GM12878 (cell line): Measurements from ENCODE around the gene WDR72. TPM values are rescaled to one million over a fixed set of nuclear protein-coding genes. Genes with fewer than 3 reads are reported as not detected.

Experiments
- ATAC-seq: fragments of 200-7000 bp; cut with Tn5 transposase; 3 replicates; pipeline ENCODE4 v1.9.1; 2020; ENCODE audit warnings: mild to moderate bottlenecking, moderate library complexity
- BruUV-seq: library from RNA; stranded (reverse); fragments of 400-500 nt; replicated peaks from 2 replicates; lab custom pipeline; 2021; lab: Mats Ljungman, UMichigan
- CTCF ChIA-PET: fragments of 300-600 bp; sonication (Branson Sonifier 250); formaldehyde crosslinking; extraction: SDS; loops from one replicate; lab custom pipeline; 2021; ENCODE audit warnings: inconsistent platforms; lab: Yijun Ruan, JAX
- POLR2A ChIA-PET: fragments of 350-600 bp; formaldehyde crosslinking; extraction: SDS; loops from one replicate; lab custom pipeline; 2021; ENCODE audit warnings: inconsistent platforms; lab: Charles Lee
- RAD21 ChIA-PET: fragments of 300-600 bp; sonication (Branson Sonifier 250); formaldehyde crosslinking; loops from one replicate; lab custom pipeline; 2023; ENCODE audit warnings: antibody characterized with exemption; ENCODE audit not compliant: unreplicated experiment; lab: Charles Lee
- SMC1A ChIA-PET: fragments of 300-600 bp; sonication (Branson Sonifier 250); formaldehyde crosslinking; loops from one replicate; lab custom pipeline; 2023; ENCODE audit not compliant: unreplicated experiment, uncharacterized antibody; lab: Charles Lee
- DNase-seq: peaks from one replicate; pipeline ENCODE4 v3.0.0-alpha.2; 2011; ENCODE audit warnings: low read depth, low spot score
- FAIRE-seq: peaks from 3 replicates; lab custom pipeline; 2011; peaks lifted over from hg19 to GRCh38; lab: Jason Lieb, UNC
- H2AFZ ChIP-seq: 2 replicates; pipeline ENCODE4 v1.6.0; 2011; ENCODE audit warnings: low read depth, low read length, control low read depth; ENCODE audit not compliant: control insufficient read depth
- H3K27ac ChIP-seq: 2 replicates; pipeline ENCODE4 v1.5.1; 2011; ENCODE audit warnings: control low read depth; ENCODE audit not compliant: control insufficient read depth, insufficient read depth
- H3K27me3 ChIP-seq, 2 experiments: replicated peaks in 1 of 2; 2 replicates each; pipeline versions ENCODE4 v1.6.0 to v1.6.1; 2011; ENCODE audit warnings: low read length in 1 of 2; ENCODE audit not compliant: control insufficient read depth in 2 of 2, insufficient read depth in 2 of 2
- H3K36me3 ChIP-seq, 2 experiments: 2 replicates each; pipeline ENCODE4 v1.5.1; 2011; ENCODE audit warnings: low read length in 1 of 2; ENCODE audit not compliant: control insufficient read depth in 2 of 2, insufficient read depth in 2 of 2
- H3K4me1 ChIP-seq: 2 replicates; pipeline ENCODE4 v1.6.1; 2011; ENCODE audit warnings: mild to moderate bottlenecking, low read length, moderate library complexity, mixed read lengths; ENCODE audit not compliant: control insufficient read depth, insufficient read depth
- H3K4me2 ChIP-seq: 2 replicates; pipeline ENCODE4 v1.6.0; 2011; ENCODE audit warnings: control low read depth; ENCODE audit not compliant: control insufficient read depth, insufficient read depth
- H3K4me3 ChIP-seq: fragments of 200-600 bp; sonication (generic); 2 replicates; pipeline ENCODE4 v1.5.1; 2016
- H3K79me2 ChIP-seq: 2 replicates; pipeline ENCODE4 v1.6.0; 2011; ENCODE audit warnings: low read length; ENCODE audit not compliant: control insufficient read depth, insufficient read depth
- H3K9ac ChIP-seq: 2 replicates; pipeline ENCODE4 v1.8.0; 2011; ENCODE audit warnings: low read length, control low read depth, mixed read lengths; ENCODE audit not compliant: control insufficient read depth, insufficient read depth
- H3K9me3 ChIP-seq: replicated peaks from 3 replicates; pipeline ENCODE4 v1.5.1; 2011; ENCODE audit warnings: mild to moderate bottlenecking, low read length; ENCODE audit not compliant: control insufficient read depth, insufficient read depth
- H4K20me1 ChIP-seq: 2 replicates; pipeline ENCODE4 v1.6.0; 2011; ENCODE audit not compliant: control insufficient read depth, insufficient read depth
- BCL11A ChIP-seq: IDR thresholded peaks from 2 replicates; pipeline ENCODE4 v1.6.1; 2011; ENCODE audit warnings: low read depth, low read length
- DPF2 ChIP-seq: fragments of 450-650 bp; IDR thresholded peaks from 2 replicates; pipeline ENCODE4 v1.6.1; 2017; ENCODE audit warnings: mild to moderate bottlenecking
- ETV6 ChIP-seq, 2 experiments: fragments of 450-650 bp in 1 of 2; IDR thresholded peaks in 1 of 2; conservative IDR thresholded peaks in 1 of 2; 2 replicates each; pipeline ENCODE4 v1.6.1; 2014; ENCODE audit warnings: antibody characterized with exemption in 1 of 2, borderline replicate concordance in 1 of 2, low read depth in 1 of 2, mild to moderate bottlenecking in 1 of 2, moderate library complexity in 1 of 2
- HCFC1 ChIP-seq: fragments of 150-350 bp; IDR thresholded peaks from 2 replicates; pipeline ENCODE4 v1.6.1; 2014; ENCODE audit warnings: low read length
- HDAC2 ChIP-seq: fragments of 200-600 bp; sonication (generic); IDR thresholded peaks from 2 replicates; pipeline ENCODE4 v1.6.1; 2017
- IRF4 ChIP-seq: IDR thresholded peaks from 2 replicates; pipeline ENCODE4 v1.6.1; 2011; ENCODE audit warnings: low read depth, low read length
- MEF2B ChIP-seq: fragments of 450-650 bp; IDR thresholded peaks from 2 replicates; pipeline ENCODE4 v1.6.1; 2018; ENCODE audit warnings: mild to moderate bottlenecking, moderate library complexity; ENCODE audit not compliant: partially characterized antibody, poor library complexity, severe bottlenecking
- NR2C1 ChIP-seq: fragments of 450-650 bp; IDR thresholded peaks from 2 replicates; pipeline ENCODE4 v1.6.1; 2017; ENCODE audit warnings: antibody characterized with exemption, mild to moderate bottlenecking, moderate library complexity
- PAX8 ChIP-seq: fragments of 450-650 bp; IDR thresholded peaks from 2 replicates; pipeline ENCODE4 v1.6.1; 2017; ENCODE audit warnings: mild to moderate bottlenecking, moderate library complexity
- PML ChIP-seq: IDR thresholded peaks from 2 replicates; pipeline ENCODE4 v1.6.1; 2012; ENCODE audit warnings: low read length, inconsistent platforms
- POLR2AphosphoS2 ChIP-seq: IDR thresholded peaks from 2 replicates; pipeline ENCODE4 v1.6.1; 2011; ENCODE audit warnings: low read depth, mild to moderate bottlenecking, low read length, improper control_type of control experiment, moderate library complexity
- WRNIP1 ChIP-seq: IDR thresholded peaks from 2 replicates; pipeline ENCODE4 v1.6.1; 2011; ENCODE audit warnings: low read depth, low read length, improper control_type of control experiment, borderline replicate concordance
- WGBS: methylation state at CpG from one replicate; pipeline ENCODE4 v1.1.6; 2016; ENCODE audit warnings: low lambda C conversion rate; ENCODE audit not compliant: insufficient replicate concordance, insufficient coverage; ENCODE audit errors: missing lambda C conversion rate; 5-methylcytosine and 5-hydroxymethylcytosine counted together
- in situ Hi-C: fragments of 300-500 bp; cut with MboI; formaldehyde crosslinking; loops from 9 replicates; pipeline ENCODE4 v1.14.3; 2018; ENCODE audit warnings: mixed read lengths
- intact Hi-C: fragments of 100-400 bp; cut with micrococcal nuclease; formaldehyde crosslinking; loops from one replicate; pipeline ENCODE4 v1.14.2; 2022; ENCODE audit not compliant: unreplicated experiment
- polyA plus RNA-seq, 11 experiments: library from polyadenylated mRNA; depleted of rRNA in 4 of 11; unstranded in 6 of 11; stranded (reverse) in 5 of 11; fragments of >200 nt; fragmentation: Nextera tagmentation in 4 of 11; fragmentation: Illumina TruSeq in 1 of 11; extraction: Ambion mirVana in 4 of 11; extraction: Trizol in 1 of 11; gene quantifications; 1 replicate in 1 of 11; 2 replicates in 10 of 11; pipeline versions ENCODE4 v1.2.1 to v1.2.3, GENCODE V29; 2011 to 2016; ENCODE audit warnings: inconsistent platforms in 2 of 11, missing spikeins in 2 of 11, low read depth in 1 of 11
- total RNA-seq, 4 experiments: library from RNA; depleted of rRNA in 3 of 4; stranded (reverse); fragments of >200 nt in 3 of 4; fragmentation: Illumina TruSeq in 1 of 4; extraction: Trizol in 1 of 4; gene quantifications; 2 replicates each; pipeline versions ENCODE4 v1.2.1 to v1.2.3, GENCODE V29; 2013 to 2021
- TF ChIP-seq, protein P1 (sequence below): fragments of 150-350 bp; IDR thresholded peaks from 2 replicates; pipeline ENCODE4 v1.6.1; 2014; ENCODE audit warnings: mild to moderate bottlenecking, low read depth, low read length
- TF ChIP-seq, protein P2 (sequence below): fragments of 450-650 bp; IDR thresholded peaks from 2 replicates; pipeline ENCODE4 v1.6.1; 2018; ENCODE audit warnings: mild to moderate bottlenecking, low read depth, moderate library complexity; ENCODE audit not compliant: partially characterized antibody
- TF ChIP-seq, protein P3 (sequence below): fragments of 450-650 bp; IDR thresholded peaks from 2 replicates; pipeline ENCODE4 v1.6.1; 2017; ENCODE audit warnings: borderline replicate concordance
- TF ChIP-seq, protein P4 (sequence below): fragments of 450-650 bp; IDR thresholded peaks from 2 replicates; pipeline ENCODE4 v1.6.1; 2016; ENCODE audit warnings: mild to moderate bottlenecking

The WDR72 gene
- total and polyA plus RNA-seq, 10 of the 15 experiments (the other 5 are each of a cell fraction or from before 2014, with no cell fraction given), result 0.03 TPM; not detected in 9

DNA sequence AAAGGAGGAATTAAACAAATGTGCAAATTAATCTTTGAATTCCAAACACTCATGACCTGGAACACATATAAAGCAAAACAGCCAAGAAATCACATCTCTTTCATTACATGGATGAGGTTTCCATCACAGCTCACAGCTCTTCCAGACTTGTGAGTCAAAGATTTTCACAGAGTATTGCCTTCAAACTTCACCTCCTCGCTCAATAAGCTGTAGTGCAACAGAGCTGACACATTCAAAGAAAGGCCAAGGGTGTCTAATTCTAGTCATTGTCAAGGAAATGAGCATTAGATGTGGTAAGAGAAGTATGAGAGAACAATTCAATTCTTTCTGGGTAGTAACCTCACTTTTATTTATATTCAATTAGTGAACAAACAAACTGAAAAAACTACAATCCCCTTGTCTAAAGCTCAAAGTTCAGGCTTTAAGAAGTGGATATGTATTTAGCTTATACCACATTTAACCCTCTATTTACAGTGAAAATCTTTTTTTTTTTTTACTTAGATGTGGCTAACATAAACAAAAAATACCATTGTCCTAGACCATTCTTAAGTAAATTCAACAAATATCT lies 11.9 kb downstream of the WDR72 start:
- BruUV-seq, result no TSS peak
- no peak for DNase-seq

More for the DNA sequence above, 11.9 kb downstream of the WDR72 start:
- Histone ChIP-seq H3K9me3 (no peaks in the 10 kb centered on the region), H3K27ac (no peak overlapping the region), H3K27me3 (no peaks in the 10 kb centered on the region), H3K79me2 (no peaks in the 10 kb centered on the region), H2AFZ (no peak overlapping the region), H3K4me1 (no peaks in the 10 kb centered on the region), H3K4me3 (no peak overlapping the region), H3K9ac (no peak overlapping the region), H3K36me3 (no peaks in the 10 kb centered on the region), H3K4me2 (no peak overlapping the region), H4K20me1 (no peaks in the 10 kb centered on the region)
- POLR2A ChIA-PET, result no interaction called here
- no peak for FAIRE-seq
- in situ Hi-C loops, result no loop called here
- WGBS, result 0% methylated on average over 1 of the region's 1 CpG
- TF ChIP-seq, protein P1, sequence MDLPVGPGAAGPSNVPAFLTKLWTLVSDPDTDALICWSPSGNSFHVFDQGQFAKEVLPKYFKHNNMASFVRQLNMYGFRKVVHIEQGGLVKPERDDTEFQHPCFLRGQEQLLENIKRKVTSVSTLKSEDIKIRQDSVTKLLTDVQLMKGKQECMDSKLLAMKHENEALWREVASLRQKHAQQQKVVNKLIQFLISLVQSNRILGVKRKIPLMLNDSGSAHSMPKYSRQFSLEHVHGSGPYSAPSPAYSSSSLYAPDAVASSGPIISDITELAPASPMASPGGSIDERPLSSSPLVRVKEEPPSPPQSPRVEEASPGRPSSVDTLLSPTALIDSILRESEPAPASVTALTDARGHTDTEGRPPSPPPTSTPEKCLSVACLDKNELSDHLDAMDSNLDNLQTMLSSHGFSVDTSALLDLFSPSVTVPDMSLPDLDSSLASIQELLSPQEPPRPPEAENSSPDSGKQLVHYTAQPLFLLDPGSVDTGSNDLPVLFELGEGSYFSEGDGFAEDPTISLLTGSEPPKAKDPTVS, result no peak
- TF ChIP-seq, protein P2, sequence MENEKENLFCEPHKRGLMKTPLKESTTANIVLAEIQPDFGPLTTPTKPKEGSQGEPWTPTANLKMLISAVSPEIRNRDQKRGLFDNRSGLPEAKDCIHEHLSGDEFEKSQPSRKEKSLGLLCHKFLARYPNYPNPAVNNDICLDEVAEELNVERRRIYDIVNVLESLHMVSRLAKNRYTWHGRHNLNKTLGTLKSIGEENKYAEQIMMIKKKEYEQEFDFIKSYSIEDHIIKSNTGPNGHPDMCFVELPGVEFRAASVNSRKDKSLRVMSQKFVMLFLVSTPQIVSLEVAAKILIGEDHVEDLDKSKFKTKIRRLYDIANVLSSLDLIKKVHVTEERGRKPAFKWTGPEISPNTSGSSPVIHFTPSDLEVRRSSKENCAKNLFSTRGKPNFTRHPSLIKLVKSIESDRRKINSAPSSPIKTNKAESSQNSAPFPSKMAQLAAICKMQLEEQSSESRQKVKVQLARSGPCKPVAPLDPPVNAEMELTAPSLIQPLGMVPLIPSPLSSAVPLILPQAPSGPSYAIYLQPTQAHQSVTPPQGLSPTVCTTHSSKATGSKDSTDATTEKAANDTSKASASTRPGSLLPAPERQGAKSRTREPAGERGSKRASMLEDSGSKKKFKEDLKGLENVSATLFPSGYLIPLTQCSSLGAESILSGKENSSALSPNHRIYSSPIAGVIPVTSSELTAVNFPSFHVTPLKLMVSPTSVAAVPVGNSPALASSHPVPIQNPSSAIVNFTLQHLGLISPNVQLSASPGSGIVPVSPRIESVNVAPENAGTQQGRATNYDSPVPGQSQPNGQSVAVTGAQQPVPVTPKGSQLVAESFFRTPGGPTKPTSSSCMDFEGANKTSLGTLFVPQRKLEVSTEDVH, result no peak
- no peak for TF ChIP-seq POLR2AphosphoS2
- TF ChIP-seq HDAC2, result no peak
- TF ChIP-seq PML, result no peak
- no peak for TF ChIP-seq DPF2
- TF ChIP-seq, protein P3, sequence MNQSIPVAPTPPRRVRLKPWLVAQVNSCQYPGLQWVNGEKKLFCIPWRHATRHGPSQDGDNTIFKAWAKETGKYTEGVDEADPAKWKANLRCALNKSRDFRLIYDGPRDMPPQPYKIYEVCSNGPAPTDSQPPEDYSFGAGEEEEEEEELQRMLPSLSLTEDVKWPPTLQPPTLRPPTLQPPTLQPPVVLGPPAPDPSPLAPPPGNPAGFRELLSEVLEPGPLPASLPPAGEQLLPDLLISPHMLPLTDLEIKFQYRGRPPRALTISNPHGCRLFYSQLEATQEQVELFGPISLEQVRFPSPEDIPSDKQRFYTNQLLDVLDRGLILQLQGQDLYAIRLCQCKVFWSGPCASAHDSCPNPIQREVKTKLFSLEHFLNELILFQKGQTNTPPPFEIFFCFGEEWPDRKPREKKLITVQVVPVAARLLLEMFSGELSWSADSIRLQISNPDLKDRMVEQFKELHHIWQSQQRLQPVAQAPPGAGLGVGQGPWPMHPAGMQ, result no peak
- TF ChIP-seq, protein P4, sequence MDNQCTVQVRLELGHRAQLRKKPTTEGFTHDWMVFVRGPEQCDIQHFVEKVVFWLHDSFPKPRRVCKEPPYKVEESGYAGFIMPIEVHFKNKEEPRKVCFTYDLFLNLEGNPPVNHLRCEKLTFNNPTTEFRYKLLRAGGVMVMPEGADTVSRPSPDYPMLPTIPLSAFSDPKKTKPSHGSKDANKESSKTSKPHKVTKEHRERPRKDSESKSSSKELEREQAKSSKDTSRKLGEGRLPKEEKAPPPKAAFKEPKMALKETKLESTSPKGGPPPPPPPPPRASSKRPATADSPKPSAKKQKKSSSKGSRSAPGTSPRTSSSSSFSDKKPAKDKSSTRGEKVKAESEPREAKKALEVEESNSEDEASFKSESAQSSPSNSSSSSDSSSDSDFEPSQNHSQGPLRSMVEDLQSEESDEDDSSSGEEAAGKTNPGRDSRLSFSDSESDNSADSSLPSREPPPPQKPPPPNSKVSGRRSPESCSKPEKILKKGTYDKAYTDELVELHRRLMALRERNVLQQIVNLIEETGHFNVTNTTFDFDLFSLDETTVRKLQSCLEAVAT, result no peak
- TF ChIP-seq PAX8, result no peak
- TF ChIP-seq BCL11A, result no peak
- no peak for TF ChIP-seq NR2C1
- no peak for TF ChIP-seq IRF4
- no peak for TF ChIP-seq ETV6 (conservative IDR thresholded peaks at IDR 0.05 in 1 of 2, IDR thresholded peaks at IDR 0.05 in 1 of 2; ENCODE audit: borderline replicate concordance in 1 of 2, low read depth in 1 of 2)
- no peak for TF ChIP-seq WRNIP1
- TF ChIP-seq HCFC1, result no peak
- TF ChIP-seq MEF2B, result no peak
- RAD21 ChIA-PET, result no interaction called here
- no peak for ATAC-seq
- intact Hi-C loops, result no loop called here
- SMC1A ChIA-PET, result no interaction called here
- CTCF ChIA-PET, result interaction anchor here (2.4 kb wide), 1 partner anchor 28 kb away, joined by 6 read pairs; no protein-coding TSS in a partner anchor
